ENCODE results near the gene CFAP77.

DNA sequence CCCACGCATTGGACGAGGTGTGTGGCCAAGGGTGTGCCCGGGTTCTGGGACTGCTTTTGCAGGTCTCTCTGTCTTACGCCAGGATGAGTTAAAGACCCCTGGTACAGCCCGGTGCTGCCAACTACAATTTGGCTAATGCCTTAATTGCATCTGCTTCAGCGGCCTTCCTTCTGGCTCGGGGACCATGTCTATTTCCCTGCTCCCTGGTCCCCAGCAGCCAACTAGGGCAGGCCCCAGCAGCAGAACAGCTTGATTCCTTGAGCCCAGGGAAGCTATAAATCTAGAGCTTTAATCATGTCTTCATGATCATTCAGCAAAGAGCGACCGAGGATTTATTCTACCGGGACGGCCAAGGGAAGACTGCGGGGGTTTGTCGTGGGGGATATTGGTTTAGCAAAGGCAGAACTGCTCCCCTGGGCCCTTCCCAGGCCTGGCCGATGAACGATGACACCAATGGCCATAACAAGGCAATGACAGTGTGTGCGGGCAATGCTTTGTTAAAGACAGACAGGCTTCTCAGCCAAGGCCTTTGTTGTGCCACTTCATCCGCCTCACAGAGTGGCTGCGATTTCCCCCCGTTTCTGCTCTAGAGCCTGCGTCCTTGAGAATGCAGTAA is 51.4 kb downstream of the CFAP77 start:
- TF ChIP-seq EZH2 (IDR thresholded peaks at IDR 0.05; ENCODE audit: low read depth, low read length, severe bottlenecking) (no peak), CHD2 (IDR thresholded peaks at IDR 0.05; ENCODE audit: low read length) (no peak), SIN3A (conservative IDR thresholded peaks at IDR 0.05 in 1 of 2, IDR thresholded peaks at IDR 0.05 in 1 of 2; ENCODE audit: low read depth in 1 of 2, low read length in 2 of 2) (no peak), ZNF274 (IDR thresholded peaks at IDR 0.05; ENCODE audit: borderline replicate concordance, extremely low read depth, low read length) (no peak), POLR2A (IDR thresholded peaks at IDR 0.05; ENCODE audit: control extremely low read depth in 1 of 2, low read depth in 2 of 2, low read length in 2 of 2) (no peak), EGR1 (IDR thresholded peaks at IDR 0.05; ENCODE audit: borderline replicate concordance, low read depth, low read length) (no peak), SP4 (IDR thresholded peaks at IDR 0.05; ENCODE audit: low read length) (no peak), CEBPB (IDR thresholded peaks at IDR 0.05; ENCODE audit: low read depth, low read length) (no peak), SUZ12 (IDR thresholded peaks at IDR 0.05; ENCODE audit: low read length) (no peak), EP300 (IDR thresholded peaks at IDR 0.05; ENCODE audit: borderline replicate concordance in 1 of 2, low read depth in 2 of 2, low read length in 2 of 2) (no peak)
- TF ChIP-seq, protein P1, sequence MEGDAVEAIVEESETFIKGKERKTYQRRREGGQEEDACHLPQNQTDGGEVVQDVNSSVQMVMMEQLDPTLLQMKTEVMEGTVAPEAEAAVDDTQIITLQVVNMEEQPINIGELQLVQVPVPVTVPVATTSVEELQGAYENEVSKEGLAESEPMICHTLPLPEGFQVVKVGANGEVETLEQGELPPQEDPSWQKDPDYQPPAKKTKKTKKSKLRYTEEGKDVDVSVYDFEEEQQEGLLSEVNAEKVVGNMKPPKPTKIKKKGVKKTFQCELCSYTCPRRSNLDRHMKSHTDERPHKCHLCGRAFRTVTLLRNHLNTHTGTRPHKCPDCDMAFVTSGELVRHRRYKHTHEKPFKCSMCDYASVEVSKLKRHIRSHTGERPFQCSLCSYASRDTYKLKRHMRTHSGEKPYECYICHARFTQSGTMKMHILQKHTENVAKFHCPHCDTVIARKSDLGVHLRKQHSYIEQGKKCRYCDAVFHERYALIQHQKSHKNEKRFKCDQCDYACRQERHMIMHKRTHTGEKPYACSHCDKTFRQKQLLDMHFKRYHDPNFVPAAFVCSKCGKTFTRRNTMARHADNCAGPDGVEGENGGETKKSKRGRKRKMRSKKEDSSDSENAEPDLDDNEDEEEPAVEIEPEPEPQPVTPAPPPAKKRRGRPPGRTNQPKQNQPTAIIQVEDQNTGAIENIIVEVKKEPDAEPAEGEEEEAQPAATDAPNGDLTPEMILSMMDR (IDR thresholded peaks at IDR 0.05; ENCODE audit: control extremely low read depth in 1 of 3, insufficient read depth in 1 of 3, low read depth in 1 of 3, low read length in 3 of 3): no peak
- TF ChIP-seq, protein P2, sequence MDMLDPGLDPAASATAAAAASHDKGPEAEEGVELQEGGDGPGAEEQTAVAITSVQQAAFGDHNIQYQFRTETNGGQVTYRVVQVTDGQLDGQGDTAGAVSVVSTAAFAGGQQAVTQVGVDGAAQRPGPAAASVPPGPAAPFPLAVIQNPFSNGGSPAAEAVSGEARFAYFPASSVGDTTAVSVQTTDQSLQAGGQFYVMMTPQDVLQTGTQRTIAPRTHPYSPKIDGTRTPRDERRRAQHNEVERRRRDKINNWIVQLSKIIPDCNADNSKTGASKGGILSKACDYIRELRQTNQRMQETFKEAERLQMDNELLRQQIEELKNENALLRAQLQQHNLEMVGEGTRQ (IDR thresholded peaks at IDR 0.05; ENCODE audit: low read length): no peak
- TF ChIP-seq, protein P3, sequence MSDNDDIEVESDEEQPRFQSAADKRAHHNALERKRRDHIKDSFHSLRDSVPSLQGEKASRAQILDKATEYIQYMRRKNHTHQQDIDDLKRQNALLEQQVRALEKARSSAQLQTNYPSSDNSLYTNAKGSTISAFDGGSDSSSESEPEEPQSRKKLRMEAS (IDR thresholded peaks at IDR 0.05): no peak

Data from H1 (cell line).